ENCODE data around the gene CD36. TPM values are rescaled to one million over a fixed set of nuclear protein-coding genes. Genes with fewer than 3 reads are reported as not detected.

CD36 gene
- total and polyA plus RNA-seq, 2 of the 8 experiments (the other 6 are each of a cell fraction or from before 2014, with no cell fraction given), result 0.33 to 0.60 TPM

DNA sequence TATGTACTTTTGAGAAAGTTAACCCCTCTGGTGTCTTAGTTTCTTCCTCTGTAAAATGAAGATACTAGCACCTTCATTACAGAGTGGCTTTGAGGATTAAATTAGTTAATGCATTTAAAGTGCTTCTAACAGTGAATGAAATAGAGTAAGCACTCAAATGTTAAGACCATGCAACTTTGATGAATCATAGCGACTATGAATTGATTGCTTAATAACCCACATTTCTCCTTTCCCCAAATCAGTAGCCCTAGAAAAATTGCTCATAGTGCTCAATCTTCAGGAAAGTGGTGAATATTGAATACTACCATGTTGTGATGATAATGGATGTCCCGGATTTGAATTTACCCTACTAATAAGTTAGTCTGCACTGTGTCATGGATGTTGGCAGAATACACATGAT is 48.1 kb downstream of the CD36 start (continued):
- TF ChIP-seq GABPA (IDR thresholded peaks at IDR 0.05; ENCODE audit: borderline replicate concordance, insufficient read depth, low read length) (no peak), CBX8 (IDR thresholded peaks at IDR 0.05; ENCODE audit: borderline replicate concordance, low read depth, low read length) (no peak), E2F6 (IDR thresholded peaks at IDR 0.05) (no peak), CREB1 (IDR thresholded peaks at IDR 0.05) (no peak)

All from H1 (cell line).